Islet precursor cell (in vitro differentiated cells): Measurements from ENCODE around the gene COL9A3.
"Not testable (repeated sequence)": the region's sequence is repeated elsewhere in the genome, so short reads cannot be mapped to it uniquely, and the experiment has no call there.

Source experiments
- DNase-seq: peaks from one replicate; pipeline ENCODE4 v3.0.0-alpha.2; 2018

Gene COL9A3

GRCh38 chr20:62838128-62838891, 21.5 kb downstream of the COL9A3 start:
- DNase-seq = no peak

- DNase-seq = no peak
Observed at GRCh38 chr20:62839261-62839660, 22.4 kb downstream of the COL9A3 start.

- no peak for DNase-seq
Observed at GRCh38 chr20:62839816-62840215, 23.0 kb downstream of the COL9A3 start.

GRCh38 chr20:62840244-62841197, 23.7 kb downstream of the COL9A3 start:
- no peak for DNase-seq

- no peak for DNase-seq
Observed at GRCh38 chr20:62841705-62842212, 24.9 kb downstream of the COL9A3 start.

GRCh38 chr20:62843656-62844055, 26.8 kb downstream of the COL9A3 start:
- no peak for DNase-seq

GRCh38 chr20:62844182-62844581, 27.3 kb downstream of the COL9A3 start:
- DNase-seq = no peak

GRCh38 chr20:62845416-62846160, 28.7 kb downstream of the COL9A3 start:
- no peak for DNase-seq

GRCh38 chr20:62846166-62846890, 29.5 kb downstream of the COL9A3 start:
- no peak for DNase-seq

GRCh38 chr20:62848917-62849316, 32.1 kb downstream of the COL9A3 start:
- not testable (repeated sequence) for DNase-seq

GRCh38 chr20:62849431-62849830, 32.6 kb downstream of the COL9A3 start:
- no peak for DNase-seq

- DNase-seq = no peak
Observed at GRCh38 chr20:62850333-62850974, 33.6 kb downstream of the COL9A3 start.

GRCh38 chr20:62852196-62852595, 35.3 kb downstream of the COL9A3 start:
- no peak for DNase-seq

GRCh38 chr20:62852841-62853240, 36.0 kb downstream of the COL9A3 start:
- no peak for DNase-seq

- not testable (repeated sequence) for DNase-seq
Observed at GRCh38 chr20:62853304-62853703, 36.5 kb downstream of the COL9A3 start.

GRCh38 chr20:62854121-62854520, 37.3 kb downstream of the COL9A3 start:
- no peak for DNase-seq

GRCh38 chr20:62855120-62855519, 38.3 kb downstream of the COL9A3 start:
- no peak for DNase-seq

GRCh38 chr20:62856931-62857619, 40.2 kb downstream of the COL9A3 start:
- DNase-seq = no peak

- no peak for DNase-seq
Observed at GRCh38 chr20:62858058-62858830, 41.4 kb downstream of the COL9A3 start.

- no peak for DNase-seq
Observed at GRCh38 chr20:62859721-62860120, 42.9 kb downstream of the COL9A3 start.
